CD4-positive, alpha-beta memory T cell (primary cell): Measurements from ENCODE around the gene P2RY14. TPM values are rescaled to one million over a fixed set of nuclear protein-coding genes. Genes with fewer than 3 reads are reported as not detected.

Experiments
- CTCF ChIA-PET: fragments of 350-600 bp; sonication (Branson Sonifier 250); formaldehyde crosslinking; loops from one replicate; lab custom pipeline; 2021; ENCODE audit warnings: inconsistent platforms; ENCODE audit not compliant: partially characterized antibody; lab: Charles Lee
- POLR2A ChIA-PET: fragments of 350-600 bp; sonication (Branson Sonifier 250); formaldehyde crosslinking; loops from one replicate; lab custom pipeline; 2021; ENCODE audit not compliant: partially characterized antibody; lab: Charles Lee
- DNase-seq, 5 donors: peaks; one replicate each; pipeline versions ENCODE4 v3.0.0 to v3.0.0-alpha.2; 2020 to 2022; ENCODE audit warnings: mixed read lengths in 1 of 5
- H3K27ac ChIP-seq: one replicate; pipeline ENCODE4 v1.7.0; 2013; ENCODE audit warnings: low read depth, low read length
- H3K27me3 ChIP-seq: 2 replicates; pipeline ENCODE4 v1.7.0; 2013; ENCODE audit warnings: mild to moderate bottlenecking, low read length, moderate library complexity; ENCODE audit not compliant: insufficient read depth
- H3K36me3 ChIP-seq: 2 replicates; pipeline ENCODE4 v1.7.0; 2013; ENCODE audit warnings: mild to moderate bottlenecking, low read length, moderate library complexity; ENCODE audit not compliant: insufficient read depth
- H3K4me1 ChIP-seq: 2 replicates; pipeline ENCODE4 v1.7.0; 2013; ENCODE audit warnings: mild to moderate bottlenecking, low read length, moderate library complexity; ENCODE audit not compliant: insufficient read depth
- H3K4me3 ChIP-seq, 2 donors: one replicate each; pipeline ENCODE4 v1.7.0; 2013; ENCODE audit warnings: low read length in 2 of 2, mild to moderate bottlenecking in 1 of 2
- H3K9me3 ChIP-seq, 2 donors: one replicate each; pipeline ENCODE4 v1.7.0; 2013; ENCODE audit warnings: low read length in 2 of 2, control low read depth in 1 of 2; ENCODE audit not compliant: control insufficient read depth in 1 of 2
- H3K27ac Mint-ChIP-seq, 7 donors: one replicate each; pipeline ENCODE4 v1.8.0; 2020 to 2021; ENCODE audit warnings: mixed read lengths in 7 of 7, mild to moderate bottlenecking in 6 of 7, inconsistent platforms in 3 of 7, moderate library complexity in 3 of 7
- H3K27me3 Mint-ChIP-seq, 2 donors: one replicate each; pipeline ENCODE4 v1.8.0; 2020 to 2021; ENCODE audit warnings: mixed read lengths in 2 of 2
- H3K36me3 Mint-ChIP-seq, 2 donors: one replicate each; pipeline ENCODE4 v1.8.0; 2020 to 2021; ENCODE audit warnings: mixed read lengths in 2 of 2, inconsistent platforms in 1 of 2, mild to moderate bottlenecking in 1 of 2
- H3K4me1 Mint-ChIP-seq, 4 donors: one replicate each; pipeline ENCODE4 v1.8.0; 2020 to 2021; ENCODE audit warnings: mixed read lengths in 4 of 4, mild to moderate bottlenecking in 1 of 4
- H3K4me3 Mint-ChIP-seq, 8 donors: one replicate each; pipeline ENCODE4 v1.8.0; 2020 to 2021; ENCODE audit warnings: mixed read lengths in 8 of 8, mild to moderate bottlenecking in 7 of 8, moderate library complexity in 6 of 8, inconsistent platforms in 3 of 8
- H3K9me3 Mint-ChIP-seq, 8 donors: one replicate each; pipeline ENCODE4 v1.8.0; 2020 to 2021; ENCODE audit warnings: mixed read lengths in 8 of 8, mild to moderate bottlenecking in 5 of 8, inconsistent platforms in 3 of 8, moderate library complexity in 1 of 8
- intact Hi-C: fragments of 100-400 bp; cut with micrococcal nuclease; formaldehyde crosslinking; loops from one replicate; pipeline ENCODE4 v1.15.1; 2023
- polyA plus RNA-seq, 2 donors: library from polyadenylated mRNA; unstranded; fragments of 300-500 nt; fragmentation: Illumina TruSeq; gene quantifications; one replicate each; pipeline ENCODE4 v1.2.3, GENCODE V29; 2021
- total RNA-seq, 2 experiments: library from RNA; stranded (reverse); gene quantifications; one replicate each; pipeline ENCODE4 v1.2.3, GENCODE V29; 2021

Gene P2RY14
- total and polyA plus RNA-seq, 4 experiments from 2014 or later: 0.36 to 1.3 (median 1.1) TPM

DNA sequence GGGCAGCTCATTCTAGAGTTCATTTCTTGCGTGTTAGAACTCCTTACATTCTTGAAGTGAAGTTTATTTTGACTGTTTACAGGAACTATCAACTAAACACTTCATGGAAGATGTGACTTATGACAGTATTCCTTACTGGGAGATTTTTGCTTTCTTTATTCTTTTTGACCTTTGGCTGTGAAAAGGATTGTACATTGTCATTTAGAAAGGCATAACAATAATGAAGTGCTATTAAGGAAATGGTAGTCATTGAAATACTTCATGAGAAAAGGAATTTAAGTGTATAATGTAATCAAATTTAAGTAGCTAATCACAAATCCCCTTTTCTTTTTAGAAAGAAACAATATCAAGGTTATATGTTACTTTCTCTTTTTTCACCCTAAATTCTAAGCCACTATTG is 11.3 kb downstream of the P2RY14 start:
- DNase-seq: no peak
- POLR2A ChIA-PET: interaction anchor here (1.0 kb wide), 1 partner anchor 11 kb away, joined by 3 read pairs; the partner anchor contains the start of gene P2RY14
- Histone ChIP-seq H3K27me3 (no peaks in the 10 kb centered on the region), H3K4me1 (peaks cover 10% of the 10 kb centered on the region), H3K9me3 (no peaks in the 10 kb centered on the region), H3K4me3 (no peak overlapping the region), H3K27ac (no peak overlapping the region), H3K36me3 (no peaks in the 10 kb centered on the region)
- Mint-ChIP-seq H3K36me3 (no peaks in the 10 kb centered on the region), H3K9me3 (no peaks in the 10 kb centered on the region), H3K27me3 (peaks cover 0 to 1% of the 10 kb centered on the region in 2 donors), H3K4me3 (no peak overlapping the region), H3K4me1 (peaks cover 10 to 25% (median 13%) of the 10 kb centered on the region in 4 donors), H3K27ac (no peak overlapping the region)
- intact Hi-C loops: no loop called here
- CTCF ChIA-PET: interaction anchor here (1.5 to 2.8 kb wide), 9 partner anchors 9 to 111 kb away, joined by 3 to 19 read pairs (median 10); partner anchors contain the start of gene P2RY14

DNA sequence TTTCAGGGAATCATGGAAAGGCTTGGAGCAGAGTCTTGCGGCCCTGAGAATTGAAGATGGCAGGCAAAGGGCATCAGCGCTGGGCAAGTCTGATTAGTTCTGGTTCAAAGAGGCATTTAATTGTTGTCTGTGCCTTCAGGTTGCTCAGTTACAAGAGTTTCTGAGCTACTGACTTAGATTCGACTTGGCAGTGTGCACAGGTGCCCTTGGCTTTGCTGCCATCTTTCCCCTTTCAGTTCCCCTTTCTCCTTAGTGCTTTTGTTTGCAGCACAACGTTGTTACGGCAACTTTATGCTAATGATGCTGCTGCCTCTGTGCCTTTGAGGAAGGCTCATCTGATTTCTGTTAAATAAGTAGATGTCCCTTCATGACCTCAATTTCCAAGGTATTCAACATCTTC is 12.5 kb downstream of the P2RY14 start:
- POLR2A ChIA-PET: no interaction called here
- CTCF ChIA-PET: interaction anchor here (1.7 to 2.7 kb wide), 2 partner anchors 15 to 38 kb away, joined by 5 to 16 read pairs; no protein-coding TSS in a partner anchor
- peaks cover 10% of the 10 kb centered on the region for H3K4me1 ChIP-seq

DNA sequence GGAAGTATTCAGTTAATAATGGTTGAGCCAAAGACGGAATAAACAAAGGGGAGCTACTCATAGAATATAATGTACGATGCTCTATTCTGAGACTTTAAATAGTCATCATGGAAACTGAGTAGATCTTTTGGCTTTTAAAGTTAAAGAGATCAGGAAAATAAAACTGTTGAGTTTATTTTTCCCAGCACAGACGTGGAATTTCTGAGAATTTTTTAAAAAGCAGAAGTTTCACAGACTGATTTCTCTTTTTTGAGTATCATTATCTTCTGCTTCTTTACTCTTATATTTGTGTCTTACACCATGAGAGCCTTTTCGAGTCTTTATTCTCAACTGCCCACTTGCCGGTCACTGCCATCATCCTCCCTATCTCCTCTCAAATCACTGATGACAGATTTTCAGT is 13.2 kb downstream of the P2RY14 start:
- H3K27ac Mint-ChIP-seq: no peak overlapping the region
- intact Hi-C loops: no loop called here
- CTCF ChIA-PET: interaction anchor here (1.2 to 3.2 kb wide), 4 partner anchors 15 to 38 kb away, joined by 3 to 8 read pairs (median 4); no protein-coding TSS in a partner anchor

More for the DNA sequence above, 12.5 kb downstream of the P2RY14 start:
- H3K4me3 ChIP-seq: no peak overlapping the region
- intact Hi-C loops: no loop called here
- Mint-ChIP-seq H3K9me3 (no peaks in the 10 kb centered on the region), H3K4me3 (no peak overlapping the region), H3K27me3 (peaks cover 0 to 1% of the 10 kb centered on the region in 2 donors), H3K4me1 (peaks cover 10 to 25% (median 13%) of the 10 kb centered on the region in 4 donors), H3K27ac (no peak overlapping the region), H3K36me3 (no peaks in the 10 kb centered on the region)
- DNase-seq: no peak
- no peak overlapping the region for H3K27ac ChIP-seq
- H3K27me3 ChIP-seq: no peaks in the 10 kb centered on the region
- H3K36me3 ChIP-seq: no peaks in the 10 kb centered on the region
- H3K9me3 ChIP-seq: no peaks in the 10 kb centered on the region

DNA sequence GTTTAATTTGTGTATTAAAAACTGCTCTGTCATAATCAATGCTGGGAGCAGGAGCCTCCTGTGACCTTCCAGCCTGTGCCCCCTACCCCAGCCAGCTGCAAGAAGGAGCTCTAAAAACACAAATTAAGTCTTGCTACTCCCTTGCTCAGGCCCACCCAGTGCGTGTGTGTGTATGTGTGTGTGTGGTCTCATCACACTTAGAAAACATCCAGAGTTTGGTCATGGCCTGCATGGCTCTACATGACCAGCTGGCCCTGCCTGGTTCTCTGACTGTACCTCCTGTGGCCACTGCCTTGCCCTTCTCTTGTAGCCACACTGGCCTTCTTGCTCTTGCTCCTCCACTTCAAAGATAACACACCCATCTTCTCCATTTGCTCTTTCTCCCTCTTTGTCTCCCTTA is 13.7 kb downstream of the P2RY14 start:
- POLR2A ChIA-PET: interaction anchor here (0.9 kb wide), 1 partner anchor 16 kb away, joined by 3 read pairs; no protein-coding TSS in a partner anchor

More for the DNA sequence above, 13.2 kb downstream of the P2RY14 start:
- Mint-ChIP-seq H3K36me3 (no peaks in the 10 kb centered on the region), H3K27me3 (peaks cover 0 to 1% of the 10 kb centered on the region in 2 donors), H3K4me3 (no peak overlapping the region), H3K9me3 (no peaks in the 10 kb centered on the region), H3K4me1 (peaks cover 10 to 25% (median 12%) of the 10 kb centered on the region in 4 donors)
- Histone ChIP-seq H3K4me3 (no peak overlapping the region), H3K36me3 (no peaks in the 10 kb centered on the region), H3K27me3 (no peaks in the 10 kb centered on the region), H3K27ac (no peak overlapping the region), H3K9me3 (no peaks in the 10 kb centered on the region), H3K4me1 (peaks cover 10% of the 10 kb centered on the region)
- DNase-seq: no peak
- POLR2A ChIA-PET: no interaction called here

DNA sequence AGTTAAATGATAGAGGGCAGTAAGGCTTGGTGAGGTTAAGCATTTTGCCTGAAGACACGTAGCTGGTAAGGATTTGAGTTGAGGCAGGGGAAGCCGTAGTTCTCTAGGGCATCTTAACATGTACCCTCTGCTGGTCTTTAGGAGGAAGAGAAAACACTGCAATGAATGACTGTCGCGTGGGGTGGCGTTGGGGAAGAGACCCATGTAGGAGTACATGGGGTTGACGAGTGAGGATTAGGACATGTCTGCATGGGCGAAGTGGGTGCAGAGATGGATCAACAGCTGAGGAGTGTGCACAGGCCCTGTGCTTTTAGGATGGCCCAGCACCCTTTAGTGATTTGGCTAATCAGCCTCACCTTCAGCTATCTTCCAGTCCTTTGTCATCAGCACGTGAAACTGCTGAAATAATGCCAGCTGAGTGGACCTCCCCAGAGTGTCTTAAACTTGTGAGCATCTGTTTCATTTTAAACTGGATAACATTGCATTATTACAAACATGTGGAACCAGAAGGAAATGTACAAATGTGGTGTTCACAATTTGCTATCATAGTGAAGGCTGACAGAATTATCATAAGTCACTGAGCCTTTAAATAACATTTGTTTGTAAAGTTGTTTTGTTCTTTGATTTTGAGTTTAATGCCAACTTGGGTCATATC is 15.3 kb downstream of the P2RY14 start:
- ChIA-PET POLR2A (no interaction called here), CTCF (interaction anchor here (0.9 to 3.2 kb wide), 4 partner anchors 9 to 95 kb away, joined by 3 to 8 read pairs (median 4); no protein-coding TSS in a partner anchor)
- H3K9me3 Mint-ChIP-seq: no peaks in the 10 kb centered on the region
- Histone ChIP-seq H3K27me3 (no peaks in the 10 kb centered on the region), H3K9me3 (no peaks in the 10 kb centered on the region), H3K27ac (no peak overlapping the region), H3K36me3 (no peaks in the 10 kb centered on the region), H3K4me3 (no peak overlapping the region), H3K4me1 (no peaks in the 10 kb centered on the region)
- no peak for DNase-seq
- H3K4me1 Mint-ChIP-seq: peaks cover 0 to 3% (median 0%) of the 10 kb centered on the region in 4 donors
- H3K4me3 Mint-ChIP-seq: no peak overlapping the region
- intact Hi-C loops: no loop called here
- H3K36me3 Mint-ChIP-seq: no peaks in the 10 kb centered on the region
- no peak overlapping the region for H3K27ac Mint-ChIP-seq
- H3K27me3 Mint-ChIP-seq: peaks cover 0 to 3% of the 10 kb centered on the region in 2 donors

More for the DNA sequence above, 13.7 kb downstream of the P2RY14 start:
- Mint-ChIP-seq H3K27me3 (peaks cover 0 to 2% of the 10 kb centered on the region in 2 donors), H3K36me3 (no peaks in the 10 kb centered on the region), H3K9me3 (no peaks in the 10 kb centered on the region), H3K27ac (no peak overlapping the region), H3K4me1 (peaks cover 8 to 19% (median 10%) of the 10 kb centered on the region in 4 donors), H3K4me3 (no peak overlapping the region)
- H3K4me1 ChIP-seq: peaks cover 10% of the 10 kb centered on the region
- DNase-seq: no peak
- no peak overlapping the region for H3K4me3 ChIP-seq
- no peaks in the 10 kb centered on the region for H3K36me3 ChIP-seq
- H3K27me3 ChIP-seq: no peaks in the 10 kb centered on the region
- intact Hi-C loops: no loop called here
- CTCF ChIA-PET: interaction anchor here (1.2 to 3.2 kb wide), 3 partner anchors 30 to 38 kb away, joined by 3 to 8 read pairs (median 4); no protein-coding TSS in a partner anchor
- no peak overlapping the region for H3K27ac ChIP-seq
- no peaks in the 10 kb centered on the region for H3K9me3 ChIP-seq

DNA sequence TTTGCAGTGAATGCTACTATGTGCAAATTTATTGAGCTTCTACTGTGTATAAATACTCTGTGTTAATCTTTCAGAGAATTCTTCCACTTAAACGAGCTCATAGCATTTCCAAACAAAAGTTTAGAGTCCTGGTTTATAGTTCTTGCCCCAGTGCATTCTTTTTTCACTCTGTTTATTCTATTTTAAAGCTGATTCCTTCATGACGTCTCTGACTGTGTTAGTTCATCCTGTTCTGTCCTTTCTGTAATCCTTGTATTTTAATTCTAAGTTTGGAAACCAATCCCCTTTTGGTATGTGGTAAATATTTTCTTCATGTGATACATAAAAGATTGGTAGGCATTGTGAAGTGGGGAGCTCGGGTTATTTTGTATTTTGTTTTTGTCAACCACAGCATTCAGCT is 18.7 kb downstream of the P2RY14 start:
- CTCF ChIA-PET: interaction anchor here (0.9 to 1.6 kb wide), 4 partner anchors 9 to 92 kb away, joined by 3 to 7 read pairs (median 4); no protein-coding TSS in a partner anchor

DNA sequence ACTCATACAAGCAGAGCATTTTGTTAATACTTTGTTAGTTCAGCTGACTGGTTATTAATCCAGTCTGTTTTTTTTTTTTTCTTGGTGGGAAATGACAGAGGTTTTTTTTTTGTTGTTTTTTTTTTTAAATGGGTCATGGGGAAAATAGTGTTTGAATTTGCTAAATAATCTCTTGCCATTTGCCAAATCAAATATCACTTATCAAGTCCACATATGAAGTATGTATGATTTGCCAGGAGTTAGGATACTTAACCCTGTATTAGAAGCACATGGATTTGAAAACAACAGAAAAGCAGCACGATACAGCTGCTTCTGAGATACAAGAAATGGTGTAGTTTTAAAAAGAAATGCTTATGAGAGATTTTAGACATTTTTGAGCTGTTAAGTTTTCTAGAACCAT is 21.6 kb downstream of the P2RY14 start:
- no peaks in the 10 kb centered on the region for H3K27me3 ChIP-seq
- no peak overlapping the region for H3K4me3 ChIP-seq
- no peaks in the 10 kb centered on the region for H3K4me1 ChIP-seq
- Mint-ChIP-seq H3K36me3 (no peaks in the 10 kb centered on the region), H3K4me1 (no peaks in the 10 kb centered on the region), H3K27me3 (peaks cover 0 to 4% of the 10 kb centered on the region in 2 donors), H3K9me3 (no peaks in the 10 kb centered on the region), H3K4me3 (no peak overlapping the region), H3K27ac (no peak overlapping the region)
- H3K9me3 ChIP-seq: no peaks in the 10 kb centered on the region
- no peak overlapping the region for H3K27ac ChIP-seq
- no peak for DNase-seq
- intact Hi-C loops: no loop called here
- ChIA-PET CTCF (interaction anchor here (0.9 to 1.6 kb wide), 5 partner anchors 22 to 31 kb away, joined by 3 to 5 read pairs (median 3); no protein-coding TSS in a partner anchor), POLR2A (no interaction called here)
- no peaks in the 10 kb centered on the region for H3K36me3 ChIP-seq

More for the DNA sequence above, 18.7 kb downstream of the P2RY14 start:
- Mint-ChIP-seq H3K4me1 (no peaks in the 10 kb centered on the region), H3K27ac (no peak overlapping the region), H3K4me3 (no peak overlapping the region), H3K27me3 (peaks cover 0 to 4% of the 10 kb centered on the region in 2 donors), H3K36me3 (no peaks in the 10 kb centered on the region), H3K9me3 (no peaks in the 10 kb centered on the region)
- Histone ChIP-seq H3K27me3 (no peaks in the 10 kb centered on the region), H3K9me3 (no peaks in the 10 kb centered on the region), H3K4me3 (no peak overlapping the region), H3K4me1 (no peaks in the 10 kb centered on the region), H3K36me3 (no peaks in the 10 kb centered on the region), H3K27ac (no peak overlapping the region)
- intact Hi-C loops: no loop called here
- POLR2A ChIA-PET: no interaction called here
- no peak for DNase-seq
